Ectodermal cell (in vitro differentiated cells): ENCODE results near the gene INHBE.
"Not testable (repeated sequence)": the region's sequence is repeated elsewhere in the genome, so short reads cannot be mapped to it uniquely, and the experiment has no call there.

ENCODE experiments used
- H3K27ac ChIP-seq: 2 replicates; pipeline ENCODE4 v1.7.0; 2013; ENCODE audit warnings: mild to moderate bottlenecking, low read depth, low read length; ENCODE audit not compliant: insufficient read depth, poor library complexity, severe bottlenecking
- H3K27me3 ChIP-seq: 2 replicates; pipeline ENCODE4 v1.7.0; 2013; ENCODE audit warnings: mild to moderate bottlenecking, low read length; ENCODE audit not compliant: insufficient read depth, control insufficient read depth, poor library complexity, severe bottlenecking
- H3K36me3 ChIP-seq: one replicate; pipeline ENCODE4 v1.7.0; 2013; ENCODE audit warnings: low read length; ENCODE audit not compliant: control insufficient read depth, insufficient read depth
- H3K4me1 ChIP-seq: one replicate; pipeline ENCODE4 v1.7.0; 2013; ENCODE audit warnings: low read length; ENCODE audit not compliant: control insufficient read depth, insufficient read depth
- H3K4me3 ChIP-seq: 2 replicates; pipeline ENCODE4 v1.7.0; 2013; ENCODE audit warnings: low read depth, low read length, control low read depth; ENCODE audit not compliant: insufficient read depth
- H3K9me3 ChIP-seq: 2 replicates; pipeline ENCODE4 v1.7.0; 2013; ENCODE audit warnings: mild to moderate bottlenecking, low read length, moderate library complexity; ENCODE audit not compliant: control insufficient read depth
- WGBS, 2 experiments: methylation state at CpG; one replicate each; pipeline ENCODE4 v1.1.7; 2013; ENCODE audit warnings: missing lambda C conversion rate in 2 of 2; 5-methylcytosine and 5-hydroxymethylcytosine counted together

The INHBE gene

GRCh38 chr12:57483466-57483865 lies 28.4 kb downstream of the INHBE start:
- Histone ChIP-seq H3K4me3 (no peak overlapping the region), H3K27ac (no peak overlapping the region), H3K27me3 (peaks cover 9% of the 10 kb centered on the region), H3K36me3 (no peaks in the 10 kb centered on the region), H3K4me1 (no peaks in the 10 kb centered on the region), H3K9me3 (no peaks in the 10 kb centered on the region)
- 68 to 69% methylated on average over 5 of the region's 5 CpGs for WGBS, 2 experiments

DNA sequence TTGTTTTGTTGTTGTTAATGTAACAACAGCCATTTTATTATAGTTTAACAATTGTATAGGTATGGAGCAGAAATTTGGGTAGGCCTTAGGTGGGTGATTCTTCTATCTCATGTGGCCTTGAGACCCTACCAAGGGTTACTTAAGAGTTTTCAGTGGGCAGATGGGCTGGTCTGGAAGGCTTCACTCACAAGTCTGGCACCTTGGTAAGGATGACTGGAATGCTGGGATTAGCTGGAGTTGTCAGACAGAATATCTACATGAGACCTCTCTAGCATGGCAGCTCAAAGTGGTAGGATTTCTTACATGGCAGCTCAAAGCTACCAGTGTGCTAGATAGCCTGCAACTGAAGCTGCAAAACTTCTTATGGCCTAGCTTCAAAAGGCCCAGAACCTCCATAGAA lies 30.6 kb downstream of the INHBE start:
- no peak overlapping the region for H3K27ac ChIP-seq
- H3K27me3 ChIP-seq: no peaks in the 10 kb centered on the region
- H3K4me1 ChIP-seq: peaks cover 7% of the 10 kb centered on the region
- no peak overlapping the region for H3K4me3 ChIP-seq
- H3K9me3 ChIP-seq: no peaks in the 10 kb centered on the region
- peaks cover 9% of the 10 kb centered on the region for H3K36me3 ChIP-seq

GRCh38 chr12:57487055-57487596 lies 32.0 kb downstream of the INHBE start:
- H3K27ac ChIP-seq: no peak overlapping the region
- WGBS, 2 experiments: 92% methylated on average over 27 of the region's 27 CpGs
- no peaks in the 10 kb centered on the region for H3K9me3 ChIP-seq
- no peak overlapping the region for H3K4me3 ChIP-seq
- peaks cover 21% of the 10 kb centered on the region for H3K36me3 ChIP-seq
- peaks cover 7% of the 10 kb centered on the region for H3K4me1 ChIP-seq
- no peaks in the 10 kb centered on the region for H3K27me3 ChIP-seq

- WGBS, 2 experiments: 15% methylated on average over 47 of the region's 47 CpGs
- H3K27me3 ChIP-seq: no peaks in the 10 kb centered on the region
- H3K4me1 ChIP-seq: peaks cover 7% of the 10 kb centered on the region
- H3K9me3 ChIP-seq: no peaks in the 10 kb centered on the region
- peaks cover 21% of the 10 kb centered on the region for H3K36me3 ChIP-seq
- H3K4me3 ChIP-seq: peak within 1 kb of the TSS; percentile 85
- H3K27ac ChIP-seq: peak within 1 kb of the TSS; percentile 78
Measured at GRCh38 chr12:57487597-57488401, 32.7 kb downstream of the INHBE start, which contains the start of gene MARS1. Gene MARS1, plus strand, starts transcription at chr12:57488068. Its CDS starts 23 bp downstream, at chr12:57488091.

- Histone ChIP-seq H3K4me1 (peaks cover 7% of the 10 kb centered on the region), H3K27ac (peak overlapping the region; percentile 78), H3K4me3 (peak overlapping the region; percentile 85), H3K9me3 (no peaks in the 10 kb centered on the region), H3K36me3 (peaks cover 21% of the 10 kb centered on the region), H3K27me3 (no peaks in the 10 kb centered on the region)
- WGBS, 2 experiments: 32 to 35% methylated on average over 11 of the region's 11 CpGs
Measured at GRCh38 chr12:57488402-57489156, 33.5 kb downstream of the INHBE start.

DNA sequence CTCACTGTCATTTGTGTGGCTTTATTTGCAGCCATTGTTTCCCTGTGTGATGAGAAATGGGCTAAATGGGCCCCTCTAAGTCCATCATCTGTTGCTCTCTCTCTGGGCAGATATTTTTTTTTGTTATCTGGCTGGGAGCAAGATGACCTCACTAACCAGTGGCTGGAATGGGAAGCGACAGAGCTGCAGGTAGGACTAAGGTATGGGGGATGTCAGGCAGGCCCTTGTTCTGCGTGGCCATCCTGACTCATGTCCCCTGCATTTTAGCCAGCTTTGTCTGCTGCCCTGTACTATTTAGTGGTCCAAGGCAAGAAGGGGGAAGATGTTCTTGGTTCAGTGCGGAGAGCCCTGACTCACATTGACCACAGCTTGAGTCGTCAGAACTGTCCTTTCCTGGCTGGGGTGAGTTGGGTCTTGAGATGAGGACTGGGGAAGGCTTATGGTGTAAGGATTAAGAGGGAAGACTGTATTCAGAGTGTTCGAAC lies 34.1 kb downstream of the INHBE start:
- H3K27me3 ChIP-seq: no peaks in the 10 kb centered on the region

GRCh38 chr12:57490126-57490525 lies 35.0 kb downstream of the INHBE start:
- Histone ChIP-seq H3K4me1 (peaks cover 7% of the 10 kb centered on the region), H3K9me3 (no peaks in the 10 kb centered on the region), H3K36me3 (peaks cover 24% of the 10 kb centered on the region), H3K27me3 (no peaks in the 10 kb centered on the region), H3K27ac (no peak overlapping the region), H3K4me3 (no peak overlapping the region)
- 95 to 97% methylated on average over 4 of the region's 4 CpGs for WGBS, 2 experiments

More for the DNA sequence above, 34.1 kb downstream of the INHBE start:
- H3K4me1 ChIP-seq: peaks cover 7% of the 10 kb centered on the region
- H3K36me3 ChIP-seq: peaks cover 24% of the 10 kb centered on the region
- H3K9me3 ChIP-seq: no peaks in the 10 kb centered on the region
- 91 to 95% methylated on average over 4 to 5 of the region's 5 CpGs for WGBS, 2 experiments
- peak overlapping the region; percentile 85 for H3K4me3 ChIP-seq
- H3K27ac ChIP-seq: no peak overlapping the region

DNA sequence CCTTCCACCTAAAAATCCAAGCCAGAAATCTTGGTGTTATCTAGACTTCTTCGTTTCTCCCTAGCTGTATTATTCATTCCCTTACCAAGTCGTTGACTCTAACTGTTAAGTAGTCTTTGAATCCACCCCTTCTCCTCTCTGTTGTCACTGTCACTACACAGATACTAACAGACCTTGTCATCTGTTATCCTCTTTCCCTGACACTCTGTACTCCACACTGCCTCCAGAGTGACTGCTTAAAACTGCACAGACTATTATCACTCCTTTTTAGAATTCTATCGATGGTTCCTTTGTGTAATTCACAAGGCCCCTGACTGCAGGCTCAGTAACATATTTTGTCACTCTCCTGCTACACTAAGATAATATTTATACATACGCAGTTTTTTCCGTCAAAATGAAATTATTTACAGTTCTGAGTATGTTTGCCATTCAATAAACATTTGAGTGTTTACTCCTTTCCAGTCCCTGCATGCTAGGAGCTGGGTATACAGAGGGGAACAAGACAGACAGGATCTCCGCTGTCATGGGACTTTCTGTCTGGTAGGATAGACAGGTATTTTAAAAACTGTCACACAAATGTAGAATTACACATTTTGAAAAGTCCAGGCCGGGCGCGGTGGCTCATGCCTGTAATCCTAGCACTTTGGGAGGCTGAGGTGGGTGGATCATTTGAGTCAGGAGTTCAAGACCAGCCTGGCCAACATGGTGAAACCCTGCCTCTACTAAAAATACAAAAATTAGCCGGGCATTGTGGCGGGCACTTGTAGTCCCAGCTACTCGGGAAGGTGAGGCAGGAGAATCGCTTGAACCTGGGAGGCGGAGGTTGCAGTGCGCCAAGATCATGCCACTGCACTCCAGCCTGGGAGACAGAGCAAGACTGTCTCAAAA lies 36.5 kb downstream of the INHBE start:
- no peak overlapping the region for H3K27ac ChIP-seq
- H3K4me1 ChIP-seq: peaks cover 7% of the 10 kb centered on the region
- no peak overlapping the region for H3K4me3 ChIP-seq
- 94 to 95% methylated on average over 15 of the region's 15 CpGs for WGBS, 2 experiments
- H3K9me3 ChIP-seq: no peaks in the 10 kb centered on the region
- peaks cover 24% of the 10 kb centered on the region for H3K36me3 ChIP-seq
- H3K27me3 ChIP-seq: no peaks in the 10 kb centered on the region

DNA sequence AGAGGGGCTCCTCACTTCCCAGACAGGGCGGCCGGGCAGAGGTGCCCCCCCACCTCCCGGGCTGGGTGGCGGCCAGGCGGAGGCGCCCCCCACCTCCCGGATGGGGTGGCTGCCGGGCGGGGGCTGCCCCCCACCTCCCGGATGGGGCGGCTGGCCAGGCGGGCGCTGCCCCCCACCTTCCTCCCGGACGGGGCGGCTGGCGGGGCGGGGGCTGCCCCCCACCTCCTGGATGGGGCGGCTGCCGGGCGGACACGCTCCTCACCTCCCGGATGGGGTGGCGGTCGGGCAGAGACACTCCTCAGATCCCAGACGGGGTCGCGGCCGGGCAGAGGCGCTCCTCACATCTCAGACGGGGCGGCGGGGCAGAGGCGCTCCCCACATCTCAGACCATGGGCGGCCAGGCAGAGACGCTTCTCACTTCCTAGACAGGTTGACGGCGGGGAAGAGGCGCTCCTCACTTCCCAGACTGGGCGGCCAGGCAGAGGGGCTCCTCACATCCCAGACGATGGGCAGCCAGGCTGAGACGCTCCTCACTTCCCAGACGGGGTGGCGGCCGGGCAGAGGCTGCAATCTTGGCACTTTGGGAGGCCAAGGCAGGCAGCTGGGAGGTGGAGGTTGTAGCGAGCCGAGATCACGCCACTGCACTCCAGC lies 40.1 kb downstream of the INHBE start:
- H3K4me1 ChIP-seq, H3K4me3 ChIP-seq, H3K27me3 ChIP-seq, H3K27ac ChIP-seq, H3K9me3 ChIP-seq: not testable (repeated sequence)
- 93 to 94% methylated on average over 46 to 48 of the region's 48 CpGs for WGBS, 2 experiments
- H3K36me3 ChIP-seq: peaks cover 45% of the 10 kb centered on the region
